GM13977 (cell line): Measurements from ENCODE around the gene UCK1.
"Not testable (repeated sequence)": the region's sequence is repeated elsewhere in the genome, so short reads cannot be mapped to it uniquely, and the experiment has no call there.

ENCODE experiments used
- DNase-seq: peaks from one replicate; pipeline ENCODE4 v3.0.0; 2012; ENCODE audit warnings: low spot score
- CTCF ChIP-seq: IDR thresholded peaks from 2 replicates; pipeline ENCODE4 v1.5.1; 2012; ENCODE audit warnings: mild to moderate bottlenecking, control low read depth; ENCODE audit not compliant: insufficient read depth; ENCODE audit errors: extremely low read depth, missing control alignments
- in situ Hi-C: fragments of 300-500 bp; cut with MboI; formaldehyde crosslinking; loops from one replicate; pipeline ENCODE4 v1.12.0; 2022; ENCODE audit warnings: low sequenced_read_pairs, low pct_unique_long_range_greater_than_20kb, mixed read lengths, inconsistent platforms; ENCODE audit not compliant: unreplicated experiment

UCK1 gene

GRCh38 chr9:131516930-131517329 lies 14.1 kb downstream of the UCK1 start:
- DNase-seq: no peak
- in situ Hi-C loops: no loop called here
- no peak for TF ChIP-seq CTCF

GRCh38 chr9:131516100-131516499 lies 15.0 kb downstream of the UCK1 start:
- no peak for DNase-seq
- in situ Hi-C loops: no loop called here
- no peak for TF ChIP-seq CTCF

- DNase-seq, in situ Hi-C loops: not testable (repeated sequence)
Measured at GRCh38 chr9:131515559-131516031, 15.5 kb downstream of the UCK1 start.

GRCh38 chr9:131513177-131513576 lies 17.9 kb downstream of the UCK1 start:
- in situ Hi-C loops: no loop called here
- no peak for TF ChIP-seq CTCF
- DNase-seq: no peak

GRCh38 chr9:131511880-131512279 lies 19.2 kb downstream of the UCK1 start:
- in situ Hi-C loops: no loop called here
- TF ChIP-seq CTCF: no peak
- DNase-seq: no peak

- no peak for TF ChIP-seq CTCF
- DNase-seq: no peak
- in situ Hi-C loops: no loop called here
Measured at GRCh38 chr9:131511416-131511815, 19.6 kb downstream of the UCK1 start.

GRCh38 chr9:131505012-131505411 lies 26.1 kb downstream of the UCK1 start:
- in situ Hi-C loops: no loop called here
- no peak for TF ChIP-seq CTCF
- DNase-seq: no peak
